ENCODE measurements around the gene OR52L1. TPM values are rescaled to one million over a fixed set of nuclear protein-coding genes. Genes with fewer than 3 reads are reported as not detected.

The OR52L1 gene
- total and polyA plus RNA-seq, 4 donors, result 0.08 TPM; not detected in 3

GRCh38 chr11:6012035-6012668 is 25.4 kb upstream of the OR52L1 start:
- TF ChIP-seq SP1 (IDR thresholded peaks at IDR 0.05) (no peak), HNF4G (IDR thresholded peaks at IDR 0.05) (no peak), GABPA (IDR thresholded peaks at IDR 0.05 in 1 of 2, conservative IDR thresholded peaks at IDR 0.05 in 1 of 2) (no peak), ZBTB33 (IDR thresholded peaks at IDR 0.05) (no peak), TAF1 (conservative IDR thresholded peaks at IDR 0.05) (no peak), REST (IDR thresholded peaks at IDR 0.05) (no peak), EGR1 (IDR thresholded peaks at IDR 0.05; ENCODE audit: low read depth in 2 of 2) (no peak), NR2F2 (IDR thresholded peaks at IDR 0.05) (no peak), JUND (IDR thresholded peaks at IDR 0.05) (no peak), HNF4A (conservative IDR thresholded peaks at IDR 0.05) (no peak)
- Histone ChIP-seq H3K27ac (ENCODE audit: low read depth in 1 of 2, low read length in 2 of 2) (no peak overlapping the region), H3K9ac (ENCODE audit: low read depth in 1 of 2, low read length in 2 of 2) (no peak overlapping the region), H3K4me3 (ENCODE audit: low read depth in 1 of 3, low read length in 3 of 3) (no peak overlapping the region), H3K36me3 (ENCODE audit: control insufficient read depth in 4 of 4, insufficient read depth in 3 of 4, low read depth in 1 of 4, low read length in 3 of 4) (no peaks in the 10 kb centered on the region), H3K4me1 (ENCODE audit: control insufficient read depth in 4 of 4, insufficient read depth in 4 of 4, low read length in 3 of 4) (no peaks in the 10 kb centered on the region), H3K9me3 (ENCODE audit: control insufficient read depth in 4 of 4, low read length in 3 of 4) (no peaks in the 10 kb centered on the region), H3K27me3 (ENCODE audit: control insufficient read depth in 4 of 4, insufficient read depth in 4 of 4, low read length in 3 of 4) (peaks cover 0 to 5% (median 0%) of the 10 kb centered on the region in 4 donors)
- DNase-seq (ENCODE audit: low spot score), result no peak
- WGBS, result 84% methylated on average over 4 of the region's 4 CpGs

- Histone ChIP-seq H3K9ac (ENCODE audit: low read depth in 1 of 2, low read length in 2 of 2) (no peak within 1 kb of the TSS), H3K4me1 (ENCODE audit: control insufficient read depth in 4 of 4, insufficient read depth in 4 of 4, low read length in 3 of 4) (no peaks in the 10 kb centered on the region), H3K27me3 (ENCODE audit: control insufficient read depth in 4 of 4, insufficient read depth in 4 of 4, low read length in 3 of 4) (peaks cover 0 to 5% (median 0%) of the 10 kb centered on the region in 4 donors), H3K36me3 (ENCODE audit: control insufficient read depth in 4 of 4, insufficient read depth in 3 of 4, low read depth in 1 of 4, low read length in 3 of 4) (no peaks in the 10 kb centered on the region), H3K4me3 (ENCODE audit: low read depth in 1 of 3, low read length in 3 of 3) (no peak within 1 kb of the TSS), H3K27ac (ENCODE audit: low read depth in 1 of 2, low read length in 2 of 2) (no peak within 1 kb of the TSS), H3K9me3 (ENCODE audit: control insufficient read depth in 4 of 4, low read length in 3 of 4) (no peaks in the 10 kb centered on the region)
- DNase-seq (ENCODE audit: low spot score), result no peak
- TF ChIP-seq MAX (IDR thresholded peaks at IDR 0.05) (no peak), ZBTB33 (IDR thresholded peaks at IDR 0.05) (no peak), HNF4A (conservative IDR thresholded peaks at IDR 0.05) (no peak), JUND (IDR thresholded peaks at IDR 0.05) (no peak), RXRA (IDR thresholded peaks at IDR 0.05) (no peak), FOXA1 (IDR thresholded peaks at IDR 0.05) (no peak), ATF3 (IDR thresholded peaks at IDR 0.05) (no peak), CTCF (IDR thresholded peaks at IDR 0.05; ENCODE audit: low read depth, low read length, missing input control) (no peak), RAD21 (IDR thresholded peaks at IDR 0.05) (no peak), NR2F2 (IDR thresholded peaks at IDR 0.05) (no peak), GABPA (IDR thresholded peaks at IDR 0.05 in 1 of 2, conservative IDR thresholded peaks at IDR 0.05 in 1 of 2) (no peak), HNF4G (IDR thresholded peaks at IDR 0.05) (no peak), SP1 (IDR thresholded peaks at IDR 0.05) (no peak), EGR1 (IDR thresholded peaks at IDR 0.05; ENCODE audit: low read depth in 2 of 2) (no peak), FOXA2 (IDR thresholded peaks at IDR 0.05) (no peak)
Observed at GRCh38 chr11:6006846-6007245, 20.1 kb upstream of the OR52L1 start, which contains the start of gene OR56A4. OR56A4 (minus strand) TSS chr11:6006946; CDS start chr11:6002992, 3,954 bp downstream.
